ENCODE data around the gene BCL2A1.
"Not testable (repeated sequence)": the region's sequence is repeated elsewhere in the genome, so short reads cannot be mapped to it uniquely, and the experiment has no call there.

DNA sequence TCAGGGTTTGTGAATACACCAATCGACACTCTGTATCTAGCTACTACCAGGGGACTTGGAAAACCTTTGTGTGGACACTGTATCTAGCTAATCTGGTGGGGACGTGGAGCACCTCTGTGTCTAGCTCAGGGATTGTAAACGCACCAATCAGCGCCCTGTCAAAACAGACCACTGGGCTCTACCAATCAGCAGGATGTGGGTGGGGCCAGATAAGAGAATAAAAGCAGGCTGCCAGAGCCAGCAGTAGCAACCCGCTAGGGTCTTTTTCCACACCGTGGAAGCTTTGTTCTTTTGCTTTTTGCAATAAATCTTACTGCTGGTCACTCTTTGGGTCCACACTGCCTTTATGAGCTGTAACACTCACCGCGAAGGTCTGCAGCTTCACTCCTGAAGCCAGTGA lies 46.1 kb upstream of the BCL2A1 start:
- TF ChIP-seq, protein P1, sequence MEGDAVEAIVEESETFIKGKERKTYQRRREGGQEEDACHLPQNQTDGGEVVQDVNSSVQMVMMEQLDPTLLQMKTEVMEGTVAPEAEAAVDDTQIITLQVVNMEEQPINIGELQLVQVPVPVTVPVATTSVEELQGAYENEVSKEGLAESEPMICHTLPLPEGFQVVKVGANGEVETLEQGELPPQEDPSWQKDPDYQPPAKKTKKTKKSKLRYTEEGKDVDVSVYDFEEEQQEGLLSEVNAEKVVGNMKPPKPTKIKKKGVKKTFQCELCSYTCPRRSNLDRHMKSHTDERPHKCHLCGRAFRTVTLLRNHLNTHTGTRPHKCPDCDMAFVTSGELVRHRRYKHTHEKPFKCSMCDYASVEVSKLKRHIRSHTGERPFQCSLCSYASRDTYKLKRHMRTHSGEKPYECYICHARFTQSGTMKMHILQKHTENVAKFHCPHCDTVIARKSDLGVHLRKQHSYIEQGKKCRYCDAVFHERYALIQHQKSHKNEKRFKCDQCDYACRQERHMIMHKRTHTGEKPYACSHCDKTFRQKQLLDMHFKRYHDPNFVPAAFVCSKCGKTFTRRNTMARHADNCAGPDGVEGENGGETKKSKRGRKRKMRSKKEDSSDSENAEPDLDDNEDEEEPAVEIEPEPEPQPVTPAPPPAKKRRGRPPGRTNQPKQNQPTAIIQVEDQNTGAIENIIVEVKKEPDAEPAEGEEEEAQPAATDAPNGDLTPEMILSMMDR (IDR thresholded peaks at IDR 0.05 in 8 of 11, conservative IDR thresholded peaks at IDR 0.05 in 3 of 11) = not testable (repeated sequence)
- not testable (repeated sequence) for TF ChIP-seq POLR2A (IDR thresholded peaks at IDR 0.05)
